B cell (primary cell): ENCODE measurements around the gene FRMPD1. TPM values are rescaled to one million over a fixed set of nuclear protein-coding genes. Genes with fewer than 3 reads are reported as not detected.

Source experiments
- ATAC-seq: fragments of 200-7000 bp; cut with Tn5 transposase; one replicate; pipeline ENCODE4 v1.10.0; 2021; ENCODE audit warnings: low read depth, mild to moderate bottlenecking, moderate number of reproducible peaks, moderate library complexity
- CTCF ChIA-PET: fragments of 350-600 bp; sonication (Branson Sonifier 250); formaldehyde crosslinking; loops from one replicate; lab custom pipeline; 2021; ENCODE audit warnings: antibody characterized with exemption, inconsistent platforms; lab: Charles Lee
- POLR2A ChIA-PET: fragments of 350-600 bp; sonication (Branson Sonifier 250); formaldehyde crosslinking; loops from one replicate; lab custom pipeline; 2021; ENCODE audit warnings: antibody characterized with exemption; lab: Charles Lee
- DNase-seq: peaks from one replicate; pipeline ENCODE4 v3.0.0; 2013
- H2AFZ ChIP-seq: 2 replicates; pipeline ENCODE4 v1.6.1; 2012; ENCODE audit warnings: mild to moderate bottlenecking, low read depth, low read length; ENCODE audit not compliant: insufficient read depth, poor library complexity, severe bottlenecking
- H3K27ac ChIP-seq, 2 donors: 1 replicate in 1 of 2; 2 replicates in 1 of 2; pipeline ENCODE4 v1.5.1; 2012 to 2013; ENCODE audit warnings: low read length in 2 of 2, mild to moderate bottlenecking in 2 of 2, moderate library complexity in 1 of 2
- H3K27me3 ChIP-seq, 4 experiments: fragments of 200-600 bp in 1 of 4; sonication (generic) in 1 of 4; replicated peaks in 1 of 4; 1 replicate in 2 of 4; 2 replicates in 2 of 4; pipeline versions ENCODE4 v1.6.1 to v1.7.0; 2013 to 2016; ENCODE audit warnings: low read length in 3 of 4, mild to moderate bottlenecking in 2 of 4, mixed read lengths in 1 of 4, moderate library complexity in 1 of 4; ENCODE audit not compliant: insufficient read depth in 4 of 4, control insufficient read depth in 3 of 4; ENCODE audit errors: control extremely low read depth in 1 of 4
- H3K36me3 ChIP-seq, 2 experiments: replicated peaks in 1 of 2; 1 replicate in 1 of 2; 2 replicates in 1 of 2; pipeline versions ENCODE4 v1.6.1 to v1.7.1; 2013; ENCODE audit warnings: low read length in 1 of 2; ENCODE audit not compliant: insufficient read depth in 2 of 2, control insufficient read depth in 1 of 2; ENCODE audit errors: control extremely low read depth in 1 of 2, extremely low read depth in 1 of 2
- H3K4me1 ChIP-seq, 2 donors: fragments of 200-600 bp in 1 of 2; sonication (generic) in 1 of 2; 1 replicate in 1 of 2; 2 replicates in 1 of 2; pipeline versions ENCODE4 v1.5.1 to v1.6.1; 2013 to 2017; ENCODE audit warnings: low read length in 2 of 2; ENCODE audit not compliant: control insufficient read depth in 2 of 2, insufficient read depth in 2 of 2
- H3K4me2 ChIP-seq: replicated peaks from 2 replicates; pipeline ENCODE3; 2012; ENCODE audit warnings: mild to moderate bottlenecking, low read depth, low read length; ENCODE audit not compliant: poor library complexity, severe bottlenecking
- H3K4me3 ChIP-seq, 5 experiments: fragments of 200-600 bp in 1 of 5; sonication (generic) in 1 of 5; 1 replicate in 3 of 5; 2 replicates in 2 of 5; pipeline versions ENCODE4 v1.5.1 to v1.7.0; 2011 to 2016; ENCODE audit warnings: low read length in 4 of 5, mild to moderate bottlenecking in 4 of 5, low read depth in 2 of 5, control low read depth in 1 of 5, moderate library complexity in 1 of 5; ENCODE audit not compliant: insufficient read depth in 1 of 5; ENCODE audit errors: control extremely low read depth in 1 of 5, extremely low read depth in 1 of 5
- H3K79me2 ChIP-seq: fragments of 200-600 bp; sonication (generic); one replicate; pipeline ENCODE4 v1.6.0; 2016; ENCODE audit warnings: low read length; ENCODE audit not compliant: control insufficient read depth, insufficient read depth
- H3K9ac ChIP-seq: fragments of 200-600 bp; sonication (generic); 2 replicates; pipeline ENCODE4 v1.6.1; 2017; ENCODE audit warnings: mild to moderate bottlenecking, low read length, moderate library complexity
- H3K9me3 ChIP-seq, 3 donors: one replicate each; pipeline versions ENCODE4 v1.6.1 to v1.7.1; 2013; ENCODE audit warnings: low read length in 2 of 3; ENCODE audit not compliant: control insufficient read depth in 2 of 3, insufficient read depth in 1 of 3; ENCODE audit errors: control extremely low read depth in 1 of 3
- H4K20me1 ChIP-seq: 2 replicates; pipeline ENCODE4 v1.6.0; 2012; ENCODE audit warnings: mild to moderate bottlenecking, low read length; ENCODE audit not compliant: insufficient read depth, control insufficient read depth, poor library complexity, severe bottlenecking
- H3K27ac Mint-ChIP-seq: one replicate; pipeline ENCODE4 v1.8.0; 2021; ENCODE audit warnings: mixed read lengths
- H3K27me3 Mint-ChIP-seq: one replicate; pipeline ENCODE4 v1.8.0; 2021; ENCODE audit warnings: mixed read lengths
- H3K4me1 Mint-ChIP-seq: one replicate; pipeline ENCODE4 v1.8.0; 2021; ENCODE audit warnings: mixed read lengths
- H3K4me3 Mint-ChIP-seq: one replicate; pipeline ENCODE4 v1.8.0; 2021; ENCODE audit warnings: mixed read lengths
- H3K9me3 Mint-ChIP-seq: one replicate; pipeline ENCODE4 v1.8.0; 2022; ENCODE audit warnings: mixed read lengths; ENCODE audit not compliant: insufficient read depth
- EZH2 ChIP-seq: IDR thresholded peaks from 2 replicates; pipeline ENCODE4 v1.6.1; 2012; ENCODE audit warnings: borderline replicate concordance, low read depth, mild to moderate bottlenecking, moderate library complexity, low read length; ENCODE audit not compliant: insufficient read depth, poor library complexity, severe bottlenecking
- WGBS: methylation state at CpG from one replicate; pipeline ENCODE4 v1.1.5; 2013; ENCODE audit warnings: missing lambda C conversion rate; ENCODE audit not compliant: insufficient coverage; 5-methylcytosine and 5-hydroxymethylcytosine counted together
- intact Hi-C: fragments of 100-400 bp; cut with micrococcal nuclease; formaldehyde crosslinking; loops from one replicate; pipeline ENCODE4 v1.10.0; 2022
- polyA plus RNA-seq: library from polyadenylated mRNA; depleted of rRNA; stranded (reverse); fragments of >200 nt; gene quantifications from 2 replicates; pipeline ENCODE4 v1.2.3, GENCODE V29; 2012
- total RNA-seq, 2 donors: library from RNA; stranded (reverse); fragments of 120-200 nt in 1 of 2; gene quantifications; 1 replicate in 1 of 2; 2 replicates in 1 of 2; pipeline versions ENCODE4 v1.2.3 to v1.2.4, GENCODE V29; 2013 to 2022
- TF ChIP-seq, protein P1 (sequence below): fragments of 200-600 bp; IDR thresholded peaks from one replicate; pipeline ENCODE4 v1.8.0; 2022; ENCODE audit warnings: antibody characterized with exemption, mild to moderate bottlenecking

The FRMPD1 gene
- total and polyA plus RNA-seq, 2 donors (not counting 1 experiment from before 2014, with no cell fraction given): 0.05 TPM; not detected in 1

DNA sequence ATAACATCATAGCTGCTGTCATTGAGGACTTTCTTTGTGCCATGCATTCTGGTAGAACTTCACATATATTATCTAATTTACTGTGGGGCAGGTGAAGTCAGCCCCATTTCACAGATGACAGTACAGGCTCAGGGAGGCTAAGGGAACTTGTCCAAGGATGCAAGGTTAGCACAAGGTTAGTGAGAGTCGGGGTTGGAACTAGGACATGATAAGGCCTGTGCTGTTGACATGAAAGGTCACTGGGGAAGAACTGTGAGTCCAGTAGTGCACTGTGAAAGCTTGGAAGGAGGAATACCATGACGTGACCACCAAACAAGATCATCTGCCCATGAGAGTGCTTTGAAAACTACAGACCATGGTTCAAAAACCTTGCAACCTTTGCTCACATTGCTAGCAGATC, 26.7 kb downstream of the FRMPD1 start:
- ChIA-PET CTCF (no interaction called here), POLR2A (no interaction called here)
- H3K4me1 ChIP-seq: no peaks in the 10 kb centered on the region
- peaks cover 30% of the 10 kb centered on the region for H3K27me3 Mint-ChIP-seq
- H3K9me3 ChIP-seq: no peaks in the 10 kb centered on the region
- no peak overlapping the region for H3K4me3 Mint-ChIP-seq
- no peaks in the 10 kb centered on the region for H3K9me3 Mint-ChIP-seq
- DNase-seq (no peak), ATAC-seq (no peak)
- H3K27ac ChIP-seq: no peak overlapping the region
- no peak overlapping the region for H3K9ac ChIP-seq
- H2AFZ ChIP-seq: no peak overlapping the region
- no peaks in the 10 kb centered on the region for H3K79me2 ChIP-seq
- no peak overlapping the region for H3K4me2 ChIP-seq
- no peak overlapping the region for H3K27ac Mint-ChIP-seq
- intact Hi-C loops: no loop called here
- H4K20me1 ChIP-seq: no peaks in the 10 kb centered on the region
- no peaks in the 10 kb centered on the region for H3K36me3 ChIP-seq
- H3K27me3 ChIP-seq: peaks cover 0 to 13% (median 0%) of the 10 kb centered on the region in 4 experiments
- H3K4me3 ChIP-seq: no peak overlapping the region
- TF ChIP-seq EZH2: no peak
- TF ChIP-seq, protein P1, sequence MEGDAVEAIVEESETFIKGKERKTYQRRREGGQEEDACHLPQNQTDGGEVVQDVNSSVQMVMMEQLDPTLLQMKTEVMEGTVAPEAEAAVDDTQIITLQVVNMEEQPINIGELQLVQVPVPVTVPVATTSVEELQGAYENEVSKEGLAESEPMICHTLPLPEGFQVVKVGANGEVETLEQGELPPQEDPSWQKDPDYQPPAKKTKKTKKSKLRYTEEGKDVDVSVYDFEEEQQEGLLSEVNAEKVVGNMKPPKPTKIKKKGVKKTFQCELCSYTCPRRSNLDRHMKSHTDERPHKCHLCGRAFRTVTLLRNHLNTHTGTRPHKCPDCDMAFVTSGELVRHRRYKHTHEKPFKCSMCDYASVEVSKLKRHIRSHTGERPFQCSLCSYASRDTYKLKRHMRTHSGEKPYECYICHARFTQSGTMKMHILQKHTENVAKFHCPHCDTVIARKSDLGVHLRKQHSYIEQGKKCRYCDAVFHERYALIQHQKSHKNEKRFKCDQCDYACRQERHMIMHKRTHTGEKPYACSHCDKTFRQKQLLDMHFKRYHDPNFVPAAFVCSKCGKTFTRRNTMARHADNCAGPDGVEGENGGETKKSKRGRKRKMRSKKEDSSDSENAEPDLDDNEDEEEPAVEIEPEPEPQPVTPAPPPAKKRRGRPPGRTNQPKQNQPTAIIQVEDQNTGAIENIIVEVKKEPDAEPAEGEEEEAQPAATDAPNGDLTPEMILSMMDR: no peak
- no peaks in the 10 kb centered on the region for H3K4me1 Mint-ChIP-seq
- 65% methylated on average over 2 of the region's 2 CpGs for WGBS

DNA sequence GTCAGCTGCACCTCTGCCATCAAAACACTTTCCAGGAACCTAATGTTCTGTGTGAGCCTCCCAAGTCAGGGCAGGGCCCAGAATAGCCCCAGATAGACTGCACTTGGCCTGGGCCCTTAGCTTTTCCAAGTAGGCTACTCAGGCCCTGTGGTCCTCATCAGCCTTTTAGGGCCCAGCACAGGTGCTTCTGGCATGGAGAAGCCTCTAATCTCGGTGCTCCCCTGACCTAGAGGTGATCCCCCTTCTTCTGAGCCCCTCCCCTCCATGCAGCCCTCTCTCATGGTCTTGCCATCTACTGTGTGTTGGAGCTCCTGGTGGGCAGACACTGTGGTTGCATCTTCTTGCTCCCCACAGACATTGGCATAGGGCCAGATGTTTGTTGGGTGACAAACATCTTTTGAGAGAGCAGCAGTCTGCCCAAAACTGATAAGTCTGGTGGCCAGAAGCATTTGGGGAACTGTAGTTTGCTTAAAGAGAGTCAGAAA, 28.1 kb downstream of the FRMPD1 start:
- Mint-ChIP-seq H3K27ac (no peak overlapping the region), H3K27me3 (peaks cover 40% of the 10 kb centered on the region), H3K4me3 (no peak overlapping the region), H3K4me1 (no peaks in the 10 kb centered on the region), H3K9me3 (no peaks in the 10 kb centered on the region)
- Histone ChIP-seq H3K27ac (no peak overlapping the region), H3K79me2 (no peaks in the 10 kb centered on the region), H3K4me3 (no peak overlapping the region), H4K20me1 (no peaks in the 10 kb centered on the region), H3K4me1 (no peaks in the 10 kb centered on the region), H3K9me3 (no peaks in the 10 kb centered on the region), H3K36me3 (no peaks in the 10 kb centered on the region), H2AFZ (no peak overlapping the region), H3K4me2 (no peak overlapping the region), H3K27me3 (peaks cover 0 to 16% (median 0%) of the 10 kb centered on the region in 4 experiments), H3K9ac (no peak overlapping the region)
- TF ChIP-seq, protein P1: no peak
- no peak for TF ChIP-seq EZH2
- ChIA-PET CTCF (no interaction called here), POLR2A (no interaction called here)
- 80% methylated on average over 1 of the region's 1 CpG for WGBS
- intact Hi-C loops: no loop called here
- ATAC-seq (no peak), DNase-seq (peak; percentile 13)
